NCI-H2107 treated with DMSO at 0.1 percent for 48 hours (cell line): ENCODE measurements around the gene KLHL29.

Source experiments
- DNase-seq: peaks from one replicate; lab custom pipeline; 2025; ENCODE audit not compliant: unreplicated experiment; lab: John Stamatoyannopoulos, UW

KLHL29 gene

DNA sequence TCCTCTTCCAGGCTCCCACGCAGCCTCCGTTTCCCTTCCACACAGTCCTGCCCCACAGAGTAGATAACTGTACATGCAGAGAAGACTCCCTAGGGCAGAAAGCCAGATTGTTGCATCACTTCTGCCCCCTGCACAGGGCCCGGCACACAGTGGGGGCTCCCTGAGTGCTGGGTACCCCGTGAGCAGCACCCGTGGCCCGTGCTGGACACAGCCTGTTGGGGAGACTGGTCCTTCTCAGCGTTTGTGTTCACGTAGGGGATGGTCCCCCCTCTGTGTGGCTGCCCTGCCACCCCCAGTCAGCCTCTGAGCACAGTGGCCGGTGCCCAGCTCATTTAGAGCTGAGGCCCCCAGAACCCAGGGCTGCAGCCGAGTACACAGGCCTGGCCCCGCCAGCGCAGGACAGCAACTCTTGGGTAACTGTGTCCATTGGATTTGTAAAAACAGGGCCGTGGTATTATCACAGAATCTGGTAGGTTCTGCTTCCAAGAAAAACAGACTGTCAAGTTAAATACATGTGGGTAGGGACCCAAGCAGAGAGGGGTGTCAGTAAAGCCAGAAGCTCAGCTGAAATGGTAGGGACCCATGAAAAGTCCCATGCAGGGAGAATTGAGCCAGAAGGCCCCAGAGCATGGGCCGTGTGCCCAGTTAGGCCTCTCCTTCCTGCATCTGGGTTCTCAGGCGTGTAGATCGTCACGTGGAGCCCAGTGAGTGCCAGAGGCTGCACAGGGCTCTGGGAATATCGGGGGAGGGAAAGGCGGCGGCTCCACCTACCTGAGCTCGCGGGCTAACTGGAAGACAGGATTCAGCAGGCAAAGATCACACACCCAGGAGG lies 284.6 kb downstream of the KLHL29 start:
- DNase-seq, result no peak

DNA sequence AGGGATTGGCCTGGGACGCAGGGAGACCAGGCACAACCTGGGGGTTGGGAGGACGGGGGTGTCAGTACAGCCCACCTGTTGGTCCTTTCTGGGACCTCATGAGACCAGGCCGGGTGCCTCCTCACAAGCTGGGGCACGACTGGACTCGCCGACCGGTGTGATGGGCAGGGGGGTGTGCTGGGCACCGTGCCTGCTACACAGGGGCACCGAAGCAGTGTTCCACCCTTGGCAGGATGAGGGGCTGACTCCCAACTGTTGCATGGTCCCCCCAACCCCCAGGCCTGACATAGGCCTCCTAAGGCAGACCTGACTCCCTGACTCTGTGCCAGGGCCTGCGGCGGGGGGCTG lies 285.2 kb downstream of the KLHL29 start:
- DNase-seq, result no peak

GRCh38 chr2:23673082-23673481 lies 288.1 kb downstream of the KLHL29 start:
- DNase-seq, result no peak

- DNase-seq, result no peak
Measured at GRCh38 chr2:23673830-23674679, 289.1 kb downstream of the KLHL29 start.

GRCh38 chr2:23675506-23675905 lies 290.5 kb downstream of the KLHL29 start:
- DNase-seq, result no peak

GRCh38 chr2:23677836-23678235 lies 292.9 kb downstream of the KLHL29 start:
- DNase-seq, result no peak

- no peak for DNase-seq
Measured at GRCh38 chr2:23679044-23679443, 294.1 kb downstream of the KLHL29 start.

DNA sequence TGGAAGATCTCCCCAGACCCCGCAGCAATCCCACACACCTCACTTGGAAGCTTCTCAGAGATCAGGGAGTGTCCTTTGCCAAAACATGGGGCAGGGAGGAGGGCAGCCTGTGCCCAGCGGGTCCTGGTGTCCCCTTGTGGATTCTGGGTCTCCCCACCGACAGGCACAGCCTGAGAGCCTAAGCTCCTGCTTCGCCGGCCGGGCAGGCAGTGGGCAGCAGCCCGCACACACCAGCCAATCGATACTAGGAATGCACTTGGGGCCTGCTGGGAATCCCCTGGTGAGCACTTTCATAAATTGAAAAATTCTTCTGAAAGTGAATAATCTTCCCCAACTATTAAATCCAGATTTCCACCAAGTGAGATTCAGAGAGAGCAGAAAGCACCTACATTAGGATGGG lies 296.0 kb downstream of the KLHL29 start:
- DNase-seq, result no peak

- no peak for DNase-seq
Measured at GRCh38 chr2:23681356-23682140, 296.6 kb downstream of the KLHL29 start.

- no peak for DNase-seq
Measured at GRCh38 chr2:23682481-23682880, 297.5 kb downstream of the KLHL29 start.

DNA sequence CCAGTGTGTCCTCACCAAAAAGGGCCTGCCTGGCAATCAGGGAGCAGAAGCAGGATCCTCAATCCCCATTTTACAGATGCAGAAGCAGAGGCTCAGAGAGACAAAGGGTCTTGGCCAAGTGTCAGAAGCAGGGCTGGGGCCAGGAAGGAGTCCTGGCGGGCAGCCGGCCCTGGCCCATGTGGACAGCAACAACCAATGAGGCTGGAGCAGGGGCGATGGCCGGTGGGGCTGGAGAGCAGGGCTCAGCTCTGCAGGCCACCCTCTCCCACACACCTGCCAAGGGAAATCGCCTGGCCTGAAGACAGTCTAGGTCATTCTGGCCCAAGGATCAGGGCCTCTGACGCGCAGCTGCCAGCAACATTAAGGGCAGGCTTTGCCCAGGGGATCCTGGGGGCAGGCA lies 298.0 kb downstream of the KLHL29 start:
- DNase-seq, result no peak

DNA sequence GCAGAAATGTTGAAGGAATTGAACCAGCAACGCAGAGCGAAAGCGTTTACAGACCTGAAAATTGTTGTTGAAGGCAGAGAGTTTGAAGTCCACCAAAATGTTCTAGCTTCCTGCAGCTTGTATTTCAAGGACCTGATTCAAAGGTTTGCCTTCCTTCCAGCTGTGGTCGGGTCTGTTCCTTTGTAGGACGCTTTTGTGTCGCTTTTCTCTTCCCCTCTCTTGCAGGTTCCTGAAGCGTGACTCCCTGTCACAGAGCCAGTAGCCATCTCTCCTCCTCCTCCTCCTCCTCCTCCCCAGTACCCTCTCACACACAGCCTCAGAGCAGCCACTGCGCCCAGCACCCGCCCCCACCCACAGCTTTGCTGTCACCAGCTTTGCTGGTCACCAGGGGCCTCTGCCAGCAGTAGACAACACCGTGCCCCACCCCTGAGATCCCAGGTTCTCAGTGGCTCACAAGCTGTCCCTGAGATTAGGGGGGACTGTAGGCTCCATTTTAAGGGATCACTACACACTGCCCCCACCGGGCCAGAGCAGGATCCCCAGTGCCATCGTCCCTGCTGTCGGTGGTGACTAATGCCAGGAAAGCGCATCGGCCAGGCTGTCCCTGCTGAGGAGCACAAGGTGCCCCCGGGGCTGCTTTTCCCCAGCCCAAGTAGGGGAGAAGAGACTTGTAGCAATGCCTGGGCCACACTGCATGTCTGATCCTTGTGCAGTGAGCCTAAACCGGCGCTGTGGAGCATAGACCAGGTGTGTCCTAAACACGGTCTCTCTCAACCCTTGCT lies 299.6 kb downstream of the KLHL29 start:
- no peak for DNase-seq

DNA sequence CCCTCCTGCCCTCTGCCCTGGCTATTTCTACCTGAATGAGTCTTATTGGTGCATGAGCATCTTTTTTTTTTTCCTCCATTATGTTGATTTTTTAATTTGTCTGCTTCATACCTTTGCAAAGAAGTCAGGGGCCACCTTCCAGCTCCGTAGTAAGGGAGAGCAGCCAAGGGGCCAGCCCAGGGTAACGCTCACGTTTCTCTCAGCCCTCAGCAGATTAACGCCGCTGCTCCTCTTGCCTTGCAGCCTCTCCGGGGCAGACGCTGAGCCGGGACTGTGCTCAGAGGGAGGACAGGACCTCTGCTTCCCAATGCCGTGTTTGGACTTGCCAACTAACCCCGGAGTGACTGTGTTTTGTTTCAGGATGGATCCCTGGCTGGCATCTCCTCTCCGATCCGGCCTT lies 300.2 kb downstream of the KLHL29 start:
- DNase-seq, result no peak

- no peak for DNase-seq
Measured at GRCh38 chr2:23685706-23686105, 300.7 kb downstream of the KLHL29 start.

- no peak for DNase-seq
Measured at GRCh38 chr2:23686405-23687029, 301.5 kb downstream of the KLHL29 start.

DNA sequence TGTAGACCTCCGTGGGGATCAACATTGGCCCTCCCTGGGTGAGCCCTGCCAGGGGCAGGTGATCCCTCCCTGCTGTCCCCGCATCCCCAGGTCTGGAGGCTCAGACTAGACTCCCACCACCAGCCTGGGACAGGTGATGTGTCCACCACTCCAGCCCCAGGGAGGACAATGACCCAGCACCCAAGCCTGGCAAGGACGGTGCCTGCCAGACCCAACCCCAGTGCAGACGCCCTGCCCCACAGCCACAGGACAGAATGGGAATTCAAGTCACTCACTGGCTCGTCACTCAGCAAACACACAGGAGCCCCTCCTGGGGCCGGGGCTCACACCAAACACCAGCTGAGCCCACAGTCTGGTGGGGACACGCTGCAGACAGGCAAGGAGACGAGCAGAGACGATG lies 302.2 kb downstream of the KLHL29 start:
- no peak for DNase-seq

DNA sequence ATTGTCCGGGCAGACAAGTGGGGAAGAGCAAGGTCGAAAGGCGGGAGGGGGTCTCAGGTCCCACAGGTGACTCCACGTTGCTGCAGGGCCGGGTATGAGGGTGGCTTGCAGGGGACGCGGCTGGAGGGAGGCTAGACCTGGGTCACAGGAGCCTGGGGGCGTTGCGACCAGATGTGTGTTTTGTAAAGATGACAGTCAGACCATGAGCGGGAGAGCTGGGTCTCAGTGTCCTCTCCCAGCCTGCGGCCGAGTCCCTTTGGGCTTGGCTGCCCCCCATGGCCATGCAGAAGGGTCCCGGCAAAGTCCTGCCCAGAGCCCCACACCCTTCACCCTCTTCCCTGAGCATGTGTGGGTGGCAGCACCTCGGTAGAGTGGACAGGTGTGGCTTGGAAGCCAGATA lies 302.7 kb downstream of the KLHL29 start:
- no peak for DNase-seq

DNA sequence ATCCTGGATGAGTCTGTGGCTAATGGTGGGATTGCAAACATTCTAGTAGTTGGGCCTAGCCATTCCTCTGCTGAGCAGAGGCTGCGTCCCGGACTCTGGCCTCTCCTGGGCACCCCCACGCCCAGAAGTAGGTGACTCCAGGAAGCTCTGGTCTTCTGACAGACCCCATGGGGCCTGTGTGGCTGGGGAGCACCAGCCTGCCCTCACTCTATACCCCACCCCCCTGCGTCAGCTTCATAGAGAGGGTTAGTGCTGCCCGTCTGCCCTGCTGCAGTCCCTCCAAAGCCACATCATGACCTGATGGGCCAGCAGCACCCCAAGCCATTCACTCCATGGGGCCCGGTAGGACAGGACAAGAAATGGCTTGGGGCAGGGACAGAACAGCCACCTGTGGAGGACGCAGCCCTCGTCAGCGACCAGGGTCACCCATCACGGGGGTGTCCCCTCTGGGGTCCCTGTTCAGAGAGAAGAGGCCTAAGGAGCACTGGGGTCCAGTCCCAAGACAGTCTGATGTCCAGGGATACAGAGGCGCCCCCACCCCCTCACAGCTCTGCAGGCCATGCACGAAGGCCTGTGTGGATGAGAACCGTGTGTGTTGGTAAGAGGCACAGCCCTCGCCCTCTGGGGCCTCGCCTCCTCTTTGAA lies 303.6 kb downstream of the KLHL29 start:
- DNase-seq, result no peak

DNA sequence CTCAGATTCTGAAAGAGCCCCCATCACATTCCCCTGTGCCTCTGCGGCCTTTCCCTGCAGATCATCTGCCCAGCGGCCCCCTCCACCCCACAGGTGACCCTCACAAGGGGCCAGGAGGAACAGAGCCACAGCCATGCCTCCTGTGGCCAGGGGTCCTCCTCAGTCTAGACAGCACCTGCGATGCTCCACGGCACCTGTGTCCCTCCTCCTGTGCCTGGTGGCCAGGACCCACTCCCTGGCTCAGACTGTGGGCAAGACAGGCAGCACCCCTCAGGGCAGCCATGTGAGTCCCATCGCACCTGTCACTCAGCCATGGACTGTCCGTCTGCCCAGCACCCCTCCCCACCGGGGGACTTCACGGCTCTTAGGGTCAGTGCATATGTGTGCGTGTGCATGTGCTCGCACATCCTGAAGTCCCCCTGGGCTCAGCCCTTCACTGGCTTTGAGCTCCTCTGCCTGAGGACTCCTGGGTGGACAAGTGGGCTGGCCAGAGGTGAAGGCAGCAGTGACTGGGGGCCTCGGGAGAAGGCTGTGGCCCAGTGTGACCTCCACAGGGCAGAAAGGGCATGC lies 304.2 kb downstream of the KLHL29 start:
- no peak for DNase-seq

DNA sequence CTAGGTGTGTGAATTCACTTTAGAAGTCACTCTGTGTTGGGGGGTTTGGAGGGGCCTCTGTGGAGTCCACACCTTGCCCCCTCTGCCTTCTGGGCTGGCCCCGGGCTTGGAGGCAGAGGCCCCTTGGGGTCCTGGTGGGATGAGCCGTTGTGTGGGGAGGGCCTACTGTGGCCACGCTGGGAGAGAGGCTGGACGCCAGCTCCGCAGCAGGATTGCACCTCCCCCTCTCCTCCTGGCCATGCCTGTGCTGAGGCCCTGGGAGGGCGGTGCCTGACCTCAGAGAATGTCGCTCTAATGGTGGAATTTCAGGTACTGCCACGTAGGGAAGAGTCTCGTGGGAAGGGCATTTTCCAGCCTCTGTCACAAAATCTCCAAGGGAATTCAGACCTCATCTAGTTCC lies 304.9 kb downstream of the KLHL29 start:
- no peak for DNase-seq
